ENCODE results near the gene SMYD3.
"Not testable (repeated sequence)": the region's sequence is repeated elsewhere in the genome, so short reads cannot be mapped to it uniquely, and the experiment has no call there.

SMYD3 gene

GRCh38 chr1:245972476-245972875, 534.6 kb downstream of the SMYD3 start:
- Histone ChIP-seq H3K4me3 (ENCODE audit: low read depth, low read length) (no peak overlapping the region), H3K79me2 (no peaks in the 10 kb centered on the region), H3K4me1 (no peaks in the 10 kb centered on the region), H3K36me3 (ENCODE audit: control insufficient read depth, insufficient read depth, low read length) (no peaks in the 10 kb centered on the region), H3K27ac (no peak overlapping the region), H3K27me3 (ENCODE audit: control insufficient read depth, insufficient read depth, low read length) (no peaks in the 10 kb centered on the region), H2AFZ (no peak overlapping the region), H3K9ac (no peak overlapping the region), H3K4me2 (ENCODE audit: low read length) (no peak overlapping the region), H3K9me3 (ENCODE audit: control insufficient read depth, low read length) (no peaks in the 10 kb centered on the region)
- TF ChIP-seq CTCF (IDR thresholded peaks at IDR 0.05): no peak

GRCh38 chr1:245971711-245972085, 535.4 kb downstream of the SMYD3 start:
- Histone ChIP-seq H3K36me3 (ENCODE audit: control insufficient read depth, insufficient read depth, low read length) (no peaks in the 10 kb centered on the region), H3K4me3 (ENCODE audit: low read depth, low read length) (no peak overlapping the region), H3K9ac (no peak overlapping the region), H2AFZ (no peak overlapping the region), H3K27me3 (ENCODE audit: control insufficient read depth, insufficient read depth, low read length) (no peaks in the 10 kb centered on the region), H3K4me2 (ENCODE audit: low read length) (no peak overlapping the region), H3K4me1 (no peaks in the 10 kb centered on the region), H3K27ac (no peak overlapping the region), H3K79me2 (no peaks in the 10 kb centered on the region), H3K9me3 (ENCODE audit: control insufficient read depth, low read length) (no peaks in the 10 kb centered on the region)
- TF ChIP-seq CTCF (IDR thresholded peaks at IDR 0.05): no peak

- H3K9me3 ChIP-seq (ENCODE audit: control insufficient read depth, low read length); H3K4me1 ChIP-seq; H3K9ac ChIP-seq; H3K36me3 ChIP-seq (ENCODE audit: control insufficient read depth, insufficient read depth, low read length); H3K4me2 ChIP-seq (ENCODE audit: low read length); H3K79me2 ChIP-seq; H3K4me3 ChIP-seq (ENCODE audit: low read depth, low read length); H3K27me3 ChIP-seq (ENCODE audit: control insufficient read depth, insufficient read depth, low read length); H2AFZ ChIP-seq; H3K27ac ChIP-seq: not testable (repeated sequence)
Observed at GRCh38 chr1:245971076-245971710, 535.9 kb downstream of the SMYD3 start.

GRCh38 chr1:245969283-245969682, 537.8 kb downstream of the SMYD3 start:
- no peak for TF ChIP-seq CTCF (IDR thresholded peaks at IDR 0.05)
- no peaks in the 10 kb centered on the region for H3K27me3 ChIP-seq (ENCODE audit: control insufficient read depth, insufficient read depth, low read length)
- no peaks in the 10 kb centered on the region for H3K36me3 ChIP-seq (ENCODE audit: control insufficient read depth, insufficient read depth, low read length)
- H2AFZ ChIP-seq: no peak overlapping the region
- no peak overlapping the region for H3K4me3 ChIP-seq (ENCODE audit: low read depth, low read length)
- H3K9me3 ChIP-seq (ENCODE audit: control insufficient read depth, low read length): no peaks in the 10 kb centered on the region
- H3K79me2 ChIP-seq: no peaks in the 10 kb centered on the region
- H3K27ac ChIP-seq: no peak overlapping the region
- no peak overlapping the region for H3K9ac ChIP-seq
- H3K4me1 ChIP-seq: no peaks in the 10 kb centered on the region
- H3K4me2 ChIP-seq (ENCODE audit: low read length): no peak overlapping the region

- no peaks in the 10 kb centered on the region for H3K4me1 ChIP-seq
- TF ChIP-seq CTCF (IDR thresholded peaks at IDR 0.05): no peak
- H3K9ac ChIP-seq: no peak overlapping the region
- H3K9me3 ChIP-seq (ENCODE audit: control insufficient read depth, low read length): no peaks in the 10 kb centered on the region
- no peaks in the 10 kb centered on the region for H3K36me3 ChIP-seq (ENCODE audit: control insufficient read depth, insufficient read depth, low read length)
- no peak overlapping the region for H2AFZ ChIP-seq
- H3K4me2 ChIP-seq (ENCODE audit: low read length): no peak overlapping the region
- no peaks in the 10 kb centered on the region for H3K27me3 ChIP-seq (ENCODE audit: control insufficient read depth, insufficient read depth, low read length)
- no peak overlapping the region for H3K27ac ChIP-seq
- no peak overlapping the region for H3K4me3 ChIP-seq (ENCODE audit: low read depth, low read length)
- H3K79me2 ChIP-seq: no peaks in the 10 kb centered on the region
Observed at GRCh38 chr1:245968775-245969174, 538.3 kb downstream of the SMYD3 start.
